ENCODE results near the gene GMDS. TPM values are rescaled to one million over a fixed set of nuclear protein-coding genes. Genes with fewer than 3 reads are reported as not detected.

Gene GMDS
- polyA plus RNA-seq, 1 of the 3 experiments (the other 2 are of a cell fraction) = 12.3 TPM

GRCh38 chr6:1724124-1724523, 521.3 kb downstream of the GMDS start:
- WGBS (ENCODE audit: low lambda C conversion rate) = 95% methylated on average over 9 of the region's 9 CpGs

More at GRCh38 chr6:1724124-1724523, 521.3 kb downstream of the GMDS start:
- H3K79me2 ChIP-seq (ENCODE audit: insufficient read depth) = no peaks in the 10 kb centered on the region
- peaks cover 0 to 29% of the 10 kb centered on the region in 2 experiments; a peak in 2 of 4 replicates for H3K4me1 ChIP-seq (ENCODE audit: control insufficient read depth in 1 of 2, insufficient read depth in 2 of 2, low read depth in 1 of 2, low read length in 1 of 2)
- H3K9ac ChIP-seq = no peak overlapping the region
- H3K9me3 ChIP-seq = no peaks in the 10 kb centered on the region
- H4K20me1 ChIP-seq (ENCODE audit: insufficient read depth) = no peaks in the 10 kb centered on the region
- no peaks in the 10 kb centered on the region for H3K27me3 ChIP-seq (ENCODE audit: insufficient read depth)
- H3K36me3 ChIP-seq (replicated peaks in 1 of 2; ENCODE audit: control insufficient read depth in 1 of 2, insufficient read depth in 2 of 2, low read length in 1 of 2) = peaks cover 0 to 3% of the 10 kb centered on the region in 2 experiments
- no peaks in the 10 kb centered on the region for H3K9me2 ChIP-seq
- POLR2A ChIA-PET = no interaction called here
- H3K4me3 ChIP-seq (ENCODE audit: low read depth in 2 of 2, low read length in 1 of 2) = no peak overlapping the region
- H3K27ac ChIP-seq (ENCODE audit: low read depth in 2 of 2, low read length in 1 of 2) = no peak overlapping the region
- TF ChIP-seq GATA2 (CRISPR knock-in tag; IDR thresholded peaks at IDR 0.05) (no peak), FOSL2 (IDR thresholded peaks at IDR 0.05; ENCODE audit: borderline replicate concordance, low read depth) (no peak), TAF1 (IDR thresholded peaks at IDR 0.05; ENCODE audit: borderline replicate concordance, low read depth, low read length) (no peak), MEF2A (IDR thresholded peaks at IDR 0.05; ENCODE audit: borderline replicate concordance, low read depth) (no peak), YY1 (IDR thresholded peaks at IDR 0.05; ENCODE audit: low read depth) (no peak), REST (IDR thresholded peaks at IDR 0.05; ENCODE audit: low read depth, low read length) (no peak), RAD21 (IDR thresholded peaks at IDR 0.05; ENCODE audit: low read length) (no peak), SMC3 (IDR thresholded peaks at IDR 0.05; ENCODE audit: low read depth, low read length) (no peak), PBX3 (IDR thresholded peaks at IDR 0.05) (no peak), NFIC (IDR thresholded peaks at IDR 0.05; ENCODE audit: borderline replicate concordance) (no peak), FOXM1 (IDR thresholded peaks at IDR 0.05; ENCODE audit: low read depth) (no peak), EP300 (IDR thresholded peaks at IDR 0.05; ENCODE audit: borderline replicate concordance in 1 of 2, low read depth in 1 of 2, low read length in 1 of 2) (no peak), EZH2phosphoT487 (IDR thresholded peaks at IDR 0.05; ENCODE audit: borderline replicate concordance, low read depth) (no peak), RXRA (IDR thresholded peaks at IDR 0.05; ENCODE audit: borderline replicate concordance, low read depth) (no peak)
- TF ChIP-seq, protein P1, sequence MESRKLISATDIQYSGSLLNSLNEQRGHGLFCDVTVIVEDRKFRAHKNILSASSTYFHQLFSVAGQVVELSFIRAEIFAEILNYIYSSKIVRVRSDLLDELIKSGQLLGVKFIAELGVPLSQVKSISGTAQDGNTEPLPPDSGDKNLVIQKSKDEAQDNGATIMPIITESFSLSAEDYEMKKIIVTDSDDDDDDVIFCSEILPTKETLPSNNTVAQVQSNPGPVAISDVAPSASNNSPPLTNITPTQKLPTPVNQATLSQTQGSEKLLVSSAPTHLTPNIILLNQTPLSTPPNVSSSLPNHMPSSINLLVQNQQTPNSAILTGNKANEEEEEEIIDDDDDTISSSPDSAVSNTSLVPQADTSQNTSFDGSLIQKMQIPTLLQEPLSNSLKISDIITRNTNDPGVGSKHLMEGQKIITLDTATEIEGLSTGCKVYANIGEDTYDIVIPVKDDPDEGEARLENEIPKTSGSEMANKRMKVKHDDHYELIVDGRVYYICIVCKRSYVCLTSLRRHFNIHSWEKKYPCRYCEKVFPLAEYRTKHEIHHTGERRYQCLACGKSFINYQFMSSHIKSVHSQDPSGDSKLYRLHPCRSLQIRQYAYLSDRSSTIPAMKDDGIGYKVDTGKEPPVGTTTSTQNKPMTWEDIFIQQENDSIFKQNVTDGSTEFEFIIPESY (IDR thresholded peaks at IDR 0.05; ENCODE audit: borderline replicate concordance, low read depth) = no peak
- TF ChIP-seq, protein P2, sequence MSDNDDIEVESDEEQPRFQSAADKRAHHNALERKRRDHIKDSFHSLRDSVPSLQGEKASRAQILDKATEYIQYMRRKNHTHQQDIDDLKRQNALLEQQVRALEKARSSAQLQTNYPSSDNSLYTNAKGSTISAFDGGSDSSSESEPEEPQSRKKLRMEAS (IDR thresholded peaks at IDR 0.05; ENCODE audit: low read depth) = no peak
- H2AFZ ChIP-seq (ENCODE audit: low read depth) = no peak overlapping the region
- H3K4me2 ChIP-seq = no peak overlapping the region
- DNase-seq = no peak
- H3F3A ChIP-seq (replicated peaks; ENCODE audit: insufficient read depth) = no peaks in the 10 kb centered on the region
- CTCF ChIA-PET = interaction anchor here (0.9 to 1.2 kb wide), 3 partner anchors 13 to 112 kb away, joined by 3 to 4 read pairs (median 3); no protein-coding TSS in a partner anchor

All from SK-N-SH (cell line).